ENCODE measurements around the gene AKAP1. TPM values are rescaled to one million over a fixed set of nuclear protein-coding genes. Genes with fewer than 3 reads are reported as not detected.
A peak's percentile ranks its signal among the peaks of the same experiment; 100 is the strongest.

Gene AKAP1
- total and polyA plus RNA-seq, 8 donors: 6.6 to 348 (median 59.4) TPM

GRCh38 chr17:57051886-57052361 lies 33.1 kb upstream of the AKAP1 start:
- DNase-seq: peak in 1 of 2 donors; percentile 24
- H3K36me3 ChIP-seq: no peaks in the 10 kb centered on the region
- no peak overlapping the region for H3K27ac ChIP-seq

GRCh38 chr17:57062865-57063264 lies 22.2 kb upstream of the AKAP1 start:
- Histone ChIP-seq H3K4me3 (no peak overlapping the region), H3K27me3 (no peaks in the 10 kb centered on the region), H3K9me3 (no peaks in the 10 kb centered on the region), H3K4me1 (no peaks in the 10 kb centered on the region), H3K27ac (no peak overlapping the region), H3K36me3 (no peaks in the 10 kb centered on the region)
- no peak for DNase-seq
- 77 to 84% (median 81%) methylated on average over 2 of the region's 2 CpGs for WGBS, 5 donors
- no peak for TF ChIP-seq POLR2A (IDR thresholded peaks at IDR 0.05)
- no peak for TF ChIP-seq EP300 (IDR thresholded peaks at IDR 0.05)
- TF ChIP-seq POLR2AphosphoS5 (IDR thresholded peaks at IDR 0.05): no peak
- TF ChIP-seq, protein P1, sequence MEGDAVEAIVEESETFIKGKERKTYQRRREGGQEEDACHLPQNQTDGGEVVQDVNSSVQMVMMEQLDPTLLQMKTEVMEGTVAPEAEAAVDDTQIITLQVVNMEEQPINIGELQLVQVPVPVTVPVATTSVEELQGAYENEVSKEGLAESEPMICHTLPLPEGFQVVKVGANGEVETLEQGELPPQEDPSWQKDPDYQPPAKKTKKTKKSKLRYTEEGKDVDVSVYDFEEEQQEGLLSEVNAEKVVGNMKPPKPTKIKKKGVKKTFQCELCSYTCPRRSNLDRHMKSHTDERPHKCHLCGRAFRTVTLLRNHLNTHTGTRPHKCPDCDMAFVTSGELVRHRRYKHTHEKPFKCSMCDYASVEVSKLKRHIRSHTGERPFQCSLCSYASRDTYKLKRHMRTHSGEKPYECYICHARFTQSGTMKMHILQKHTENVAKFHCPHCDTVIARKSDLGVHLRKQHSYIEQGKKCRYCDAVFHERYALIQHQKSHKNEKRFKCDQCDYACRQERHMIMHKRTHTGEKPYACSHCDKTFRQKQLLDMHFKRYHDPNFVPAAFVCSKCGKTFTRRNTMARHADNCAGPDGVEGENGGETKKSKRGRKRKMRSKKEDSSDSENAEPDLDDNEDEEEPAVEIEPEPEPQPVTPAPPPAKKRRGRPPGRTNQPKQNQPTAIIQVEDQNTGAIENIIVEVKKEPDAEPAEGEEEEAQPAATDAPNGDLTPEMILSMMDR (IDR thresholded peaks at IDR 0.05): no peak
- intact Hi-C loops (cut with DNase I; ENCODE audit: low total_unique reads): no loop called here

More at GRCh38 chr17:57051886-57052361, 33.1 kb upstream of the AKAP1 start:
- intact Hi-C loops (cut with DNase I; ENCODE audit: low total_unique reads): loop anchor here (10.0 kb wide), 1 partner anchor 47 kb away; no protein-coding TSS in a partner anchor
- H3K9me3 ChIP-seq: no peaks in the 10 kb centered on the region
- TF ChIP-seq POLR2A (IDR thresholded peaks at IDR 0.05) (no peak), POLR2AphosphoS5 (IDR thresholded peaks at IDR 0.05) (no peak), EP300 (IDR thresholded peaks at IDR 0.05) (no peak)
- TF ChIP-seq, protein P1 (IDR thresholded peaks at IDR 0.05): no peak
- peaks cover 7 to 13% (median 10%) of the 10 kb centered on the region in 4 donors for H3K4me1 ChIP-seq
- peaks cover 0 to 8% (median 0%) of the 10 kb centered on the region in 3 donors for H3K27me3 ChIP-seq
- WGBS, 5 donors: 63 to 80% (median 71%) methylated on average over 5 of the region's 5 CpGs
- H3K4me3 ChIP-seq: no peak overlapping the region

DNA sequence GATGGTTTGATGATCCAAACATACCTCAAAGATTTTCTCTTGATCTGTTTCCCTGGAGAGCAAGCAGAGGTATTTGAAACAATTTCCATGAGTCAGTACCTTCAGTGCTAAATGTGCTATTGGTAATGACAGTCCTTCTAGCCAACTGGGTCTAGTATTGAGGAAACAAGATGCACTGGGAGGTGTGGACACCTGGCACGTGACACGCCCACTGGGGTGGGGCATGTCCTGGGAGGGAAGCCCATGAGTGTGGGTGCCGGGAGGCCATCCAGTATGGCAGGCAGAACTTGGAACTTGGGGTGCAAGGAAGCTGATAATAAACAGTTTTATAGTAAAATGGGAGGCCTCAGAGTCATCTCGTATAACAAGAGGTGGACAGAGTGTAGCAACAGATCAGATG lies 17.9 kb upstream of the AKAP1 start:
- 71 to 92% (median 86%) methylated on average over 4 of the region's 4 CpGs for WGBS, 5 donors

DNA sequence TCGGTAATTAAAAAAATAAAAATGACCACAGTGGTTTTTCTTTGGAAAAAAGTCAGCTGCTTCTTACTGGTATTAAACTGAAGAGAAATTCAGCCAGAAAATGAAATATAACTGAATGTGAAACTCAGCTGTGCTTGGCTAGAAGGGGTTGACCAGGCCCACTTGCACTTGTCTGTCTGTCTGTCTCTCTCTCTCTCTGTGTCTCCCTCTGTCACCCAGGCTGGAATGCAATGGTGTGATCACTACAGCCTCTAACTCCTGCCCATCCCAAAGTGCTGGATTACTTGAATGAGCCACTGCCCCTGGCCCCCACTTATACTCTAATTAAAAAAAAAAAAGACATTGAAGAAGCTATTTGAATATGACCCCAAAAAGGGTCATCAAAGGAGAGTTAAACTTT lies 17.3 kb upstream of the AKAP1 start:
- Histone ChIP-seq H3K27ac (no peak overlapping the region), H3K4me1 (peaks cover 0 to 8% (median 0%) of the 10 kb centered on the region in 4 donors), H3K27me3 (no peaks in the 10 kb centered on the region), H3K4me3 (no peak overlapping the region), H3K36me3 (no peaks in the 10 kb centered on the region), H3K9me3 (no peaks in the 10 kb centered on the region)
- TF ChIP-seq EP300 (IDR thresholded peaks at IDR 0.05) (no peak), POLR2AphosphoS5 (IDR thresholded peaks at IDR 0.05) (no peak), POLR2A (IDR thresholded peaks at IDR 0.05) (no peak)
- TF ChIP-seq, protein P1 (IDR thresholded peaks at IDR 0.05): no peak
- WGBS, 5 donors: 83 to 100% (median 94%) methylated on average over 1 of the region's 1 CpG
- intact Hi-C loops (cut with DNase I; ENCODE audit: low total_unique reads): no loop called here
- DNase-seq: no peak

More for the DNA sequence above, 17.9 kb upstream of the AKAP1 start:
- Histone ChIP-seq H3K27ac (no peak overlapping the region), H3K27me3 (no peaks in the 10 kb centered on the region), H3K36me3 (no peaks in the 10 kb centered on the region), H3K4me1 (peaks cover 0 to 2% (median 0%) of the 10 kb centered on the region in 4 donors), H3K4me3 (no peak overlapping the region), H3K9me3 (no peaks in the 10 kb centered on the region)
- no peak for TF ChIP-seq POLR2A (IDR thresholded peaks at IDR 0.05)
- TF ChIP-seq, protein P1 (IDR thresholded peaks at IDR 0.05): no peak
- no peak for TF ChIP-seq EP300 (IDR thresholded peaks at IDR 0.05)
- TF ChIP-seq POLR2AphosphoS5 (IDR thresholded peaks at IDR 0.05): no peak
- DNase-seq: no peak
- intact Hi-C loops (cut with DNase I; ENCODE audit: low total_unique reads): no loop called here
